Measurements from ENCODE around the gene GJD3.

DNA sequence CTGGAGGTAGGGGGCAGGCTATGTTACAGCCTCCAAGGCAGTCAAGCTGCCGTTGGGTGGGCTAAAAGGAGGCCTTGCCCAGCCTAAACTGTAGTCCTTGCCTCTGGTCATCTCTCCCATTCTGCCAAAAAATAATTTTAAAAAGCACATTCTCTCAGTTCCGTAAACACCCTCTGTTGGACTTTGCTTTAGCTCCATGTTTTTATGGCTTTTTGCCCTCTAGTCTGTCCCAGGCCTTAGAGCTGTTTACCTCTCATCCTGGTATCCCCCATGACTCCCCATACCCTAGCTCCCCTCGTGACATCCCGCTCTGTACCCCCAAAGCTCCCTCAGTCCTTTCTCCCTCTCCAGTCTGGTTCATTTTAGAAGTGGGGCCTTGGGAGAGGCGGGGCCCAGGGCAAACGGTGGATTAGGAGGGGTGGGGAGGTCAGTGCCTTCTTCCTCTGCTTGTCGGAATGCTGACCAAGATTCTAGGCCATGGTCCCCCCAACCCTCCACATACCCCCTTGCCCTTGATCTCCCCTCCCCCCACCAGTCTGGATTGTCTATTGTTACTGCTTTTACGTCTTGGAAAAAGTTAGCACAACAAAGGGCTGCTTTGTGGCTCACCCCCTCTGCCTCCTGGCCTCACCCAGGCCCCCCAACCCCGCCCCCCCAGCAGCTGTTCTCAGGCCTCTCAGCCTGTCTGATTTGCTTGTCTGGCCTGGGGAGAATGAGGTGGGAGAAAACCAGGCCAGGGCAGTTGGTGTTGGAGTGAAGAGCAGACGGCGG lies 18.4 kb downstream of the GJD3 start:
- TF ChIP-seq, protein P1, sequence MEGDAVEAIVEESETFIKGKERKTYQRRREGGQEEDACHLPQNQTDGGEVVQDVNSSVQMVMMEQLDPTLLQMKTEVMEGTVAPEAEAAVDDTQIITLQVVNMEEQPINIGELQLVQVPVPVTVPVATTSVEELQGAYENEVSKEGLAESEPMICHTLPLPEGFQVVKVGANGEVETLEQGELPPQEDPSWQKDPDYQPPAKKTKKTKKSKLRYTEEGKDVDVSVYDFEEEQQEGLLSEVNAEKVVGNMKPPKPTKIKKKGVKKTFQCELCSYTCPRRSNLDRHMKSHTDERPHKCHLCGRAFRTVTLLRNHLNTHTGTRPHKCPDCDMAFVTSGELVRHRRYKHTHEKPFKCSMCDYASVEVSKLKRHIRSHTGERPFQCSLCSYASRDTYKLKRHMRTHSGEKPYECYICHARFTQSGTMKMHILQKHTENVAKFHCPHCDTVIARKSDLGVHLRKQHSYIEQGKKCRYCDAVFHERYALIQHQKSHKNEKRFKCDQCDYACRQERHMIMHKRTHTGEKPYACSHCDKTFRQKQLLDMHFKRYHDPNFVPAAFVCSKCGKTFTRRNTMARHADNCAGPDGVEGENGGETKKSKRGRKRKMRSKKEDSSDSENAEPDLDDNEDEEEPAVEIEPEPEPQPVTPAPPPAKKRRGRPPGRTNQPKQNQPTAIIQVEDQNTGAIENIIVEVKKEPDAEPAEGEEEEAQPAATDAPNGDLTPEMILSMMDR (conservative IDR thresholded peaks at IDR 0.05 in 1 of 2, IDR thresholded peaks at IDR 0.05 in 1 of 2; ENCODE audit: extremely low read depth in 1 of 2, insufficient read depth in 1 of 2, low read depth in 1 of 2, low read length in 2 of 2), result no peak
- TF ChIP-seq EZH2 (IDR thresholded peaks at IDR 0.05; ENCODE audit: borderline replicate concordance, low read length), result no peak

Data from mammary epithelial cell (primary cell).